T-helper 2 cell treated with Interferon-gamma antibody and Interleukin-4, amounts not matched to agents 100 ng/mL and 5 ng/mL, for 36 hours (primary cell): ENCODE data around the gene TSPEAR. TPM values are rescaled to one million over a fixed set of nuclear protein-coding genes. Genes with fewer than 3 reads are reported as not detected.
"Not testable (repeated sequence)": the region's sequence is repeated elsewhere in the genome, so short reads cannot be mapped to it uniquely, and the experiment has no call there.

Source experiments
- intact Hi-C: fragments of 100-400 bp; cut with micrococcal nuclease; formaldehyde crosslinking; loops from one replicate; pipeline ENCODE4 v1.15.1; 2023
- total RNA-seq: library from RNA; stranded (reverse); gene quantifications from 2 replicates; pipeline ENCODE4 v1.2.3, GENCODE V29; 2022

TSPEAR gene
- total RNA-seq, 1 donor from 2014 or later = not detected

DNA sequence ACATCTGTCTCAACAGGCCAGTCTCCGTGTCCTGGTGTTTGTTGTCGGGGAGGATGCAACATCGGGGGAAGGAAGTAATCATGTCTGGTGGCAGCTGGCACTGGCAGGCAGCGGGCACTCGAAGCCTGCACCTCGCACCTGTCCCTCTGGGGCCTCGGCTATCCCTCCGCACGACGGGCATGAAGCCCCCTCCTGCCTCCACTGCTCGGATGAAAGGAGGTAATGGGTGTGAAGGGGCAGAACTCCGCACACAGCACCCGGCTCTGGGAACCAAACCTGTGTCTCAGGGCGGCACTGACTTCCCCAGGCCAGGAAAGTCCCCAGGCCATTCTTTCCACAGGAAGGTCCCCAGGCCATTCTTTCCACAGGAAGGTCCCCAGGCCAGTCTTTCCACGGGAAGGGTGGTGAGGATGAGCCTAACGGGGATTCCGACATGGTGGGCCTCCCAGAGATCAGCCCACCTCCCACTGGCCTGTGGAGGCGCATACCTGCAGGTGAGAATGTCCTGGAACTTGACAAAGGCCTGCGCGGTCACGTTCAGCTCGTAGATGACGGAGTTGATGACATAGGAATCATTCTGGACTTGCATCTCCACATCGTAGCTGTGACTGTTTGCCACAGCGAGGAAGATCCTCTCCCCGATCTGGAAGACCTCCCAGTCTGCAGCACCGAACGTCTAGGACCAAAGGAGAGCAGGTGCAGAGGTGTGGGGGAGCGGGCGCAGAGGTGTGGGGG, 202.5 kb downstream of the TSPEAR start:
- intact Hi-C loops = no loop called here

GRCh38 chr21:44508426-44508710, 203.0 kb downstream of the TSPEAR start:
- intact Hi-C loops = no loop called here

- intact Hi-C loops = no loop called here
Observed at GRCh38 chr21:44507673-44508425, 203.5 kb downstream of the TSPEAR start.

GRCh38 chr21:44506279-44507255, 204.8 kb downstream of the TSPEAR start:
- intact Hi-C loops = no loop called here

DNA sequence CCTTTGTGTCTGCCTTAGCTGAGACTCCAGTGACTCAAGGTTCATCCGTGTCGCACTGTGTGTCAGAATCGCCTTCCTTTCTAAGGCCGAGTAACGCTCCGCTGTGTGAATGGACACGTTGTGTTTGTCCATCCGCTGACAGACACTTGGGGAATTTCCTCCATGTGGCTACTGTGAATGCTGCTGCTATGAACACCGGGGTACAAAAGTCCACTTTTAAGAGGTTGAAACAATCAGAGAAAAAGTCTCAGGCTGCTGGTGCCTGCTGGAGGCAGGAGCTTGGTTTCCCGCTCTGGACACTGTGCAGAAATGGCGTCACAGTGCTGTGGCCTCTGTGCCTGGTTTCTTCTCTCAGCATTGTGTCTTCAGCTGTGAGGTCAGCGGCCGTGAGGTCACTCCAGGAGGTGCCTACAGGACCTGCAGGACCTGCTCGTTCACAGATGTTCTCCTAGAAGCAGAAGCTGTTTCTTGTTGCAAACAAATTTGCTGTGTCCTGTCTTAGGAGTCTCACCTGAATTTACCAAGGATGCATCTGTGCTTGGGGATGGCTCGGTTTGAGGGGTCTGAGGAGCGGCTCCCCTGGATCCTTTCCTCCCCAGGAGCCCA, 205.6 kb downstream of the TSPEAR start:
- intact Hi-C loops = no loop called here

DNA sequence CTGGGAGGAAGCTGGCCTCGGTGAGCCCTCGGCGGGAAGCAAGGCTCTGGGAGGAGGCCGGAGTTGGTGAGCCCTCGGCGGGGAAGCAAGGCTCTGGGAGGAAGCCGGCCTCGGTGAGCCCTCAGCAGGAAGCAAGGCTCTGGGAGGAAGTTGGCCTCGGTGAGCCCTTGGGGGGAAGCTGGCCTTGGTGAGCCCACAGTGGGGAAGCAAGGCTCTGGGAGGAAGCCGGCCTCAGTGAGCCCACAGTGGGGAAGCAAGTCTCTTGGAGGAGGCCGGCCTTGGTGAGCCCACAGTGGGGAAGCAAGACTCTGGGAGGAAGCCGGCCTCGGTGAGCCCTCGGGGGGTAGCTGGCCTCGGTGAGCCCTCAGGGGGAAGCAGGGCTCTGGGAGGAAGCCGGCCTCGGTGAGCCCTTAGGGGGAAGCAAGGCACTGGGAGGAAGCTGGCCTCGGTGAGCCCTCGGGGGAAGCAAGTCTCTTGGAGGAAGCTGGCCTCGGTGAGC, 207.4 kb downstream of the TSPEAR start:
- intact Hi-C loops = no loop called here

DNA sequence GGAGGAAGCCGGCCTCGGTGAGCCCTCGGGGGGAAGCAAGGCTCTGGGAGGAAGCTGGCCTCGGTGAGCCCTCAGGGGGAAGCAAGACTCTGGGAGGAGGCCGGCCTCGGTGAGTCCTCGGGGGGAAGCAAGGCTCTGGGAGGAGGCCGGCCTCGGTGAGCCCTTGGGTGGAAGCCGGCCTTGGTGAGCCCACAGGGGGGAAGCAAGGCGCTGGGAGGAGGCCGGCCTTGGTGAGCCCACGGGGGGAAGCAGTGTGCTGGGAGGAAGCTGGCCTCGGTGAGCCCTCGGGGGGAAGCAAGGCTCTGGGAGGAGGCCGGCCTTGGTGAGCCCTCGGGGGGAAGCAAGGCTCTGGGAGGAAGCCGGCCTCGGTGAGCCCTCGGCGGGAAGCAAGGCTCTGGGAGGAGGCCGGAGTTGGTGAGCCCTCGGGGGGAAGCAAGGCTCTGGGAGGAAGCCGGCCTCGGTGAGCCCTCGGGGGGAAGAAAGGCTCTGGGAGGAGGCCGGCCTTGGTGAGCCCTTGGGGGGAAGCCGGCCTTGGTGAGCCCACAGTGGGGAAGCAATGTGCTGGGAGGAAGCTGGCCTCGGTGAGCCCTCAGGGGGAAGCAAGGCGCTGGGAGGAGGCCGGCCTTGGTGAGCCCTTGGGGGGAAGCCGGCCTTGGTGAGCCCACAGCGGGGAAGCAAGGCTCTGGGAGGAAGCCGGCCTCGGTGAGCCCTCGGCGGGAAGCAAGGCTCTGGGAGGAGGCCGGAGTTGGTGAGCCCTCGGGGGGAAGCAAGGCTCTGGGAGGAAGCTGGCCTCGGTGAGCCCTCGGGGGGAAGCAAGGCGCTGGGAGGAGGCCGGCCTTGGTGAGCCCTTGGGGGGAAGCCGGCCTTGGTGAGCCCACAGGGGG, 208.1 kb downstream of the TSPEAR start:
- intact Hi-C loops = not testable (repeated sequence)

DNA sequence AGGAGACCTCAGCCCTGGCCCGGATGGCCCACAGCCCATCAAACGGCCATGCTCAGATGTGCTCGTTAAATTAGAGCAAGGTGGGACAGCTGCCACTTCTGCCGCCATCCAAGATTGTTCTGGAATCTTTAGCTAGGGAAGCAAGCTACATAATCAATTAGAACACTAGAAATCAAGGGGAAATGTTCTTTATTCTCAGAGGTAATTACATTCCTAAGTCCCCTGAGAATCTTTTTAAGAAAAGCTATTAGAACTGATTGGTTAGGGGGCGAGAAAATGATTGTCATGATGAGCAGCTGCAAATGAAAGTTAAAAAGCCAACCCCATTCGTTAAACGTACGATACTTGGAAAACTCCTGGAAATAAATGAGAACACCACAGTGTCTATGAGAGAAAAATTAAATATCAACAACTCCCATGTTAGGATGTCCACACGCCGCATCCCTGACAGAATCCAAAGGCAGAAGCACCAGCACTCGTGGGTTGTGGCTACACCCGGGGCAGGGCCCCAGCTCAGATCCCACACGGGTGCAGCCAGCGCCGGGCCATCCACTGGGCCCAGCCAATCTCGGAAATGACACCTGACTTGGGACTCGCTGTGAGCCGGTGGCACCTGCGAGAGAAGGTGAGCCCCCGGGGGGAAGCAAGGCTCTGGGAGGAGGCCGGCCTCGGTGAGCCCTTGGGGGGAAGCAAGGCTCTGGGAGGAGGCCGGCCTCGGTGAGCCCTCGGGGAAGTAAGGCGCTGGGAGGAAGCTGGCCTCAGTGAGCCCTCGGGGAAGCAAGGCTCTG, 209.0 kb downstream of the TSPEAR start:
- intact Hi-C loops = no loop called here

GRCh38 chr21:44500111-44500510, 211.3 kb downstream of the TSPEAR start:
- intact Hi-C loops = no loop called here

DNA sequence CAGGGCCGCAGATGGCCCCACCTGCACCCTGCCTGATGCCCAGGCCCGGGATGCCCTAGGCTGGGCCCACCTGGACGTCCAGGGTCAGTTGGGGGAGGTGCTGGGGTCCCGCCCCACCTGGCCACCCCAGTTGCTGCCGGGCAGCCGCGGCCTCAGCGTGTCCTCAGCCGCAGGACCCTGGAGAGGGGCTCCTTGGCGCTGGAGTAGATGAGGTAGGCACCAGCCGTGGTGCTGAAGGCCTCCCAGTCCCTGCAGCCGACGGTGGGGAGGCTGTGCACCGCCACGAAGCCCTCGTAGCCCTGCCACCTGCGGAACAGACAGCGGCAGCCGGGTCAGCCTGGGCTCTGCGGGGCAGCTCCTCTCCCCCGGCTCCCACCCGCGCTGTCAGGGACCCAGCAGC, 211.7 kb downstream of the TSPEAR start:
- intact Hi-C loops = no loop called here

GRCh38 chr21:44499211-44499560, 212.2 kb downstream of the TSPEAR start:
- intact Hi-C loops = no loop called here

DNA sequence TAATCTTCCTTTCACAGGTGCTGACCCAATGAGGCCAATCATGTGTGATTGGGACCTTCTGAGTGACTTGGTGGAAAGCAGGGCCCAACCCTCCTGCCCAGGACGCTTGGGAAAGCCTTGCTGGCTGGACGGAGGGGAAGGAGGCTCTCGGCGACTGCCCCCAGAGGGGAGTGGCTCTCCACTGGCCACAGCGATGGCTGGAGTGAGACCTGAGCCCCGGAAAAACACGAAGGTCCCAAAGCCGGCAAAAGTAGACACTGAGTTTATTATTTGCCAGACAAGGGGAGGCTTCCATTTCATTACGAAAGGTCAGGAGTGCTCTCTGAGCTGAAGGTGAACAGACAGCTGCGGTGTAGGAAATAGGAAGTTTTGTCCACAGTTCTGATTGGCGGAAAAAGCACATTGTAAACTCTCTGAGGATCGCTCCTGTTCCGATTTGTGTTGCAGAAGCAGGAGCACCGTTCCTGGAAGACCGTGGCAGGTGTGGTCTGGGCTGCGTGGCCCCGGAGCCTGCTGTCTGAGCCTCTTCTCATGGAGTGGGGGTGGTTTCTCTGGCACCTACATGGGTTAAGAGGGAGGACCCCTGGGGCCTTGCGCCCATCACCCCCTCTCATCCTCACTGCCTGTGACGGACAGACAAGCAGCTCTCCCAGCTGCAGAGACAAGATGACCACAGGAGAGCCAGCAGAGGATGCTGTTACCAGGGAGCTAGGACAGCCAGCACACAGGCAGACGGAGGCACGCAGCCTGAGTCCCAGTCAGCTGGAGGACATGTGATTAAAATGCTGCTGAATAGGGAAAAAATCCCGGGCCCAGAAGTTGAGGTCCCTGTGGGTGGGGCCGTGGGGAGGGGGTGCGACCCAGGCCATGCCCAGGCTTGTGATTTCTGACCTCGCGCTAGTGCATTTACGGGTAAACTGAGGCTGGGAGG, 212.8 kb downstream of the TSPEAR start:
- intact Hi-C loops = no loop called here

- intact Hi-C loops = no loop called here
Observed at GRCh38 chr21:44497703-44498126, 213.7 kb downstream of the TSPEAR start.

- intact Hi-C loops = no loop called here
Observed at GRCh38 chr21:44496564-44497550, 214.5 kb downstream of the TSPEAR start.

DNA sequence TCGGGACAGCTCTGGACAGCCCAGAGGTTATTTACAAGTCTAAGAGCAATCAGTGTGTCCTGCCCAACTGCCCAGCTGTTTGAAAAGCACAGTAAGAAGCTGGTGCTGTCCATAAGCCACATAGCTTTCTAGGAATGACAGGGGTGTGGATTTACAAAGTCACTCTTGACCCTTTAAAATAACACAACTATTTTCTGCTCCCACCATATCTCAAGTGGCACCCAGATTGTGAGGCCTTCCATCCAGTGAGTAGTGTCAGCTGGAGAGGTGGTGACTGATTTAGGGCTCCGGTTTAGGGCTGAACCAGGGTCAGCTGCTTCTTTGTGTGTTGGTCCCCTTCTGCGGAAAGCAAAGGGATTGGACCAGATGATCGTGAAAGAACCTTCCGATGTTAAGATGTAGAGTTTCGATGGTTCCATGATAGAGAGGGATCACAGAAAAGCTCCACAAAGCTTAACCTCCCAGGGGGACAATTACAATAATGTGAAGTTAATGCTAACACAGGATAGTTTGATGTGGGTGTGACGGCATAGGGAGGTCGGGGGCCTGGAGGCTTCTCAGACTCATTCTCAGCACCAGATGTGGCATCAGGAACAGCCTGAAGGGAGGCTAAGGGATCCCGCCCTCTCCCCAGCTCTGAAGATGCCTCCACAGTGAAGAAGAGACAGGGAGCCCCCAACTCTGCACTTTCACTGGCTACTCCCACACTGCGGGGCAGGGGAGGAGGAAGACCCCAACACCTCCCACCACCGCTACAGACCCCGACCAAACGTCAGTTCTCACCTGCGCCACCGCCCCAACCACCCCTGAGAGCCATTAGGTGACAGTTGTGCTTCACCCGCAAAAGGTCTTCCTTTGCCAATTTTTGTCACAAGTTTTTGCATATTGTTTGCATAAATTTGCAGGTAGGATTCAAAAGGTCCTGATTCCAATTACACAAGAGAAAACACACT, 215.5 kb downstream of the TSPEAR start:
- intact Hi-C loops = no loop called here

- intact Hi-C loops = no loop called here
Observed at GRCh38 chr21:44494956-44495355, 216.4 kb downstream of the TSPEAR start.
